Stimulated activated CD4-positive, alpha-beta T cell treated with anti-CD3 and anti-CD28 coated beads, Interleukin-2, amount 100 ng/mL, for 24 hours (primary cell): ENCODE results near the gene INPP1.

Experiments
- DNase-seq, 2 donors: peaks; one replicate each; pipeline ENCODE4 v3.0.0-alpha.2; 2020

Gene INPP1

DNA sequence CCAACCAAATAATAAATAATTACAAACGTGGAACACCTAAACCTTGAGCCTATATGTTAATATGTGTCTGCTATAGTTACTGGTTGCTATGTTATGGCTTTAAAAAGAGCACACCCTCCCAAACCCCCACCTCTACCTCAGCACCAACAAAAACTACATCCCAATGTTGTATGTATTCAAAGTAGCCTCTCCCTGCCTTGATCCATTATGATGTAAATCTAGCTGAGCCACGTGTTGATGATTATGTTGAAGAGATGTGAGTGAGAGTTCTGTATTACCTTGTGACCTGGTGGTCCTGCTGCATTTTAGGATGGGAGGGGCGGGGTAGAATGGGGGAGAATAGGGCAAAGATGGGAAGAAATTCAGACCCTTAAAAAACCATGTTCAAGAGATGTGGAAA is 69.6 kb downstream of the INPP1 start:
- DNase-seq: no peak

DNA sequence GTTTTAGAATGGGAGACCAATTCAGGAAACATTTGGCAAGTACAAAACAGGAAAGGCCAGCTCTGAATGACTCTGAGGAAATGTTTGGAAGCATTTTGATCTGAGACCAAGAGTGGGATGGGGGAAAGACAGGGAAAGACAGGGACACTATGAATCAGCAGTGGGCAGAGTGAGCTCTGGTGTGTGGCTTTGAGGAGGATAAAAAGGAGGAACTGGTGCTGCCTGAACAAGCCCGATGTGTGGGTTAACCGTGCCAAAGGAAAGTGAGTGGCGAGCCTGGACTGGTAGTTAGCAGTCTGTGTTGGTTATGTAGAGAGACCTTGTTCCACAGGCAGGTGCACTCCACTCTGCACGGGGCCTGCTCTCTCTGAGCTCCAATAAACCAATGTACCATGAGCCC is 70.0 kb downstream of the INPP1 start:
- no peak for DNase-seq

DNA sequence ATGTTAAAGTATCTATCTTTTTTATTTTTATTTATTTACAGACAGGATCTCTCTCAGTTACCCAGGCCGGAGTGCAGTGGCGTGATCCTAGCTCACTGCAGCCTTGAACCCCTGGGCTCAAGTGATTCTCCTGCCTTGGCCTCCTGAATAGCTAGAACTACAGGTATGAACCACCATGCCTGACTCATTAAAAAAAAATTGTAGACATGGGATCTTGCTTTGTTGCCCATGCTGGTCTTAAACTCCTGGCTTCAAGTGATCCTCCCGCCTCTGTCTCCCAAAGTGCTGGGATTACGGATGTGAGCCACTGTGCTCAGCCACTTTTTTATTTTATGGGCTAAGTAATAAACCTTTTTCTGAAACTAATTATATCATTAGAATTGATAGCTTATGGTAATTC is 71.9 kb downstream of the INPP1 start:
- DNase-seq: no peak

DNA sequence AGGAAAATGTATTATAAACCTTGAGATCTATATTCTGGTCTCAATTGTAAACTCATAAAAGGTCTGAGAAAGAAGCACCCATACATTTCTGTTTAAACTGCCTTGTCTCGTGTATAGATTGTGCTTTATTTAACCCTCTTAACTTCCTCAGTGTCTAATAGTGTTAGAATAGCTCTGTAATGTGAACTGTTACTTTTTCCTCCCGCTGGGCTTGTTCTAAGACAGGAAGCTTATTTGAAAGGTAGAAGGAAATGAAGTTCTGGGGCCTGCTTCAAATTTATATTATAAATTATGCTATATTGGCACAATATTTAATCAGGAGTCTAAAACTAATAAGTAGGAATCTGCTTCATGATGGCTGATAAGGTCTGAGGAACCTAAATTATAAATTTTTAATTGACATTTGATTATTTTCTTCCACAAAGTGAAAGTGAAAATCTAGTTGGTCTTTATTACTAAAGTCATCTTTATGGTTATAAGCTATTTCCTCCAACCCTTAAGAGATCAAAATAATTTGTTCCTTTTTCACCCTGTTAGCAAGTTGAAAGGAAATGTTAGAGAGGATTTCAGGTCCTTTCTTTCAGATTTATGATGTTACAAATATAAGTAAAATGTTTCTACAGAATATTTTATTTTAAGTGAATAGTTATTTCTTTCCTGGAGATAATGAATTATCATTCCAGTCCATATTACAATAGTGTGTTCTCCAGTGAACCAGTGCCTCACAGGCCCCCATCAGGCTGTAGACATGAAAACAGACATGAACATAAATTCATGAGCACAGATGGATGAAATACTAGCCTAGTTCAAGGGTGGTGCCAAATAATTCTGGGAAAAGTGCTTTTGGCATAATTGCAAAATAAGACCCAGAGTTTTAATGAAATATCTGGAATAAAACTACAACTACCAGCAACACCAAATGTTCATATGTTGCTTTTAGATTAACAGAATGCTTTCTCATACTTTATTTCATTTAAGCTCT is 72.7 kb downstream of the INPP1 start:
- DNase-seq: no peak

DNA sequence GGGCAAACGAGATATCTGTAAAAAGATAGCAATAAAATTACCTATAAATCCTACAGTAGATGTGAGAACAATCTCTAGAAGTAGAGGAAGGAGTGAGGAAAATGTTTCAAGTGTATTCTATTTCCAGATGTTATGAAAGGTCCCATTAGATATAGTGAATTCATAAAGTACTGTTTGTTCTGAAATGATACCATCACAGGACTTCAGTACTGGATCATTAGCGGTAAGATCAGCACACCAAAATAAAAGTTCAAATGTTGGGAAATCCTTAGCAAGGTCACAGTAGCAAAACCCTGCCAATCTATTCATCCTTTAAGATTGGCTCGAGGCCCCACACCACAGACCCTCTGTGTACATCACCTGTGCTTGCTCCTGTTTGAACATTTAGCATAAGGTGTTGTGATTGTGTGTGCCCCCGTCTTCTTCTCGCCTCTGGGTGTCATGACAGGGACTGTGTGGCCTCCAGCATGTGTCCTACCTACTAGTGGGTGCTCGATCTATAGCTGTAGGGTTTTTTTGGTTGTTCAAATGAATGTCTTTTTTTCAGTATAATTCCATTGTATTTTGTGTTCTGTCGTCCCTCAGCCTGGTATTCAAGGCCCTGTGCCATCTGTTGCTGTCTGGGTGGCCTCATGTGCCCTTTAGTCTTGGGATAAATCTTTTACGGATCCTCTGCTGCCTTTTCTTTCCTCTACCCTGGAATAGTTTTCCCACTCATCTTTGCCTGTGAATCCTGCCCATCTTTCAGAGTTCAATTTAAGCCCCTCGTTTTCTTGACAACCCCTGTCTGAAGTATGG is 73.9 kb downstream of the INPP1 start:
- no peak for DNase-seq

DNA sequence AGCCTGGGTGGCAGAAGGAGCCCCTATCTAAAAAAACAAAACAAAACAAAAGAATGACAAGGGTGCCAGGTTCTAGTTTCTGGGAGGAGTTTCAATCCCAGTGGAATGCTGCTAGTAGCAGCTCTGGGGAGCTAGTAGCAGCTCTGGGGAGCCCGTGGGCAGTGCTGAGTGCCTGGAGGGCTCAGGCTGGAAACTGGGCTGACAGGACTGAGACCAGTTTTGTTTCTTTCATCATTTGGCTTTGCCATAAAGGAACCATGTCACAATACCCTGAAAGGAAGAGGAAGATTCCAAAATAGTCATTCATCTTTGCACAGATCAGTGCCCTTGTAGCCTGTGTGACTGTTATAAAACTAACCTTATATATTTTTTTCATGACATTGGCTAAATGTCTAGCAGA is 75.3 kb downstream of the INPP1 start:
- no peak for DNase-seq

DNA sequence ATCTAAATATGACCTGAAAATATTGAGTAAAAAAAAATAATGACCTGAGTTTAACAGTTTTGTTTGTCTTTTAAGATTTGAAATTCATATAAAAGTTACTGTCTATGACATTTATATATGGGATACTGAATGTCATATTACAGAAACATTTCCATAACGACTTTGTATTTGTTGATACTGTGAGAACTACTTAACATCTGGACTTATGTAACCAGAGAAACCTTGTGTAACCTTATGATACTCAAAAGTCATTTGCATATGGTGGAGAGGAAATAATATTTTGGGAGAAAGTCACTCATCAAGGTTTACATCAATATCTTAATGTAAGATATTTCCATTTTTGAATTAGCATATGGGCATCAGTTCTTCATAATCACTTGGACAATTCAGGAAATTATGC is 77.4 kb downstream of the INPP1 start:
- DNase-seq: no peak
